Mesendoderm (in vitro differentiated cells): ENCODE data around the gene HSPA1A.
"Not testable (repeated sequence)": the region's sequence is repeated elsewhere in the genome, so short reads cannot be mapped to it uniquely, and the experiment has no call there.

Experiments used
- DNase-seq: peaks from one replicate; pipeline ENCODE4 v3.0.0; 2013
- H2AK5ac ChIP-seq: 2 replicates; pipeline ENCODE4 v1.6.1; 2013; ENCODE audit warnings: low read length, inconsistent platforms
- H2BK120ac ChIP-seq: 2 replicates; pipeline ENCODE4 v1.6.1; 2013; ENCODE audit warnings: low read depth, mild to moderate bottlenecking, low read length, moderate library complexity, mixed read lengths
- H2BK15ac ChIP-seq: replicated peaks from 2 replicates; pipeline ENCODE4 v1.6.1; 2013; ENCODE audit warnings: low read depth, mild to moderate bottlenecking, moderate library complexity
- H2BK5ac ChIP-seq: 2 replicates; pipeline ENCODE4 v1.6.1; 2013; ENCODE audit warnings: low read length, inconsistent platforms
- H3K18ac ChIP-seq: 2 replicates; pipeline ENCODE4 v1.6.1; 2013; ENCODE audit warnings: mild to moderate bottlenecking, low read length, mixed read lengths
- H3K23ac ChIP-seq: one replicate; pipeline ENCODE4 v1.6.1; 2013; ENCODE audit warnings: low read length
- H3K27ac ChIP-seq: 2 replicates; pipeline ENCODE4 v1.5.1; 2013; ENCODE audit warnings: low read depth, mild to moderate bottlenecking, inconsistent platforms, low read length, moderate library complexity
- H3K27me3 ChIP-seq: 2 replicates; pipeline ENCODE4 v1.6.1; 2013; ENCODE audit warnings: low read length, control low read depth, mild to moderate bottlenecking, inconsistent platforms; ENCODE audit not compliant: insufficient read depth, poor library complexity
- H3K36me3 ChIP-seq: 2 replicates; pipeline ENCODE4 v1.6.1; 2013; ENCODE audit warnings: low read length, inconsistent platforms; ENCODE audit not compliant: control insufficient read depth, insufficient read depth
- H3K4ac ChIP-seq: one replicate; pipeline ENCODE4 v1.6.1; 2013; ENCODE audit warnings: low read depth, mild to moderate bottlenecking, low read length, moderate library complexity
- H3K4me1 ChIP-seq: 2 replicates; pipeline ENCODE4 v1.6.1; 2013; ENCODE audit warnings: low read depth, low read length, inconsistent platforms; ENCODE audit not compliant: control insufficient read depth
- H3K4me2 ChIP-seq: 2 replicates; pipeline ENCODE4 v1.6.1; 2013; ENCODE audit warnings: low read length
- H3K4me3 ChIP-seq: 2 replicates; pipeline ENCODE4 v1.5.1; 2013; ENCODE audit warnings: mild to moderate bottlenecking, low read length
- H3K56ac ChIP-seq: one replicate; pipeline ENCODE4 v1.6.1; 2013; ENCODE audit warnings: low read length
- H3K79me1 ChIP-seq: 2 replicates; pipeline ENCODE4 v1.6.1; 2013; ENCODE audit warnings: low read length, inconsistent platforms
- H3K79me2 ChIP-seq: 2 replicates; pipeline ENCODE4 v1.6.1; 2013; ENCODE audit warnings: mild to moderate bottlenecking, low read length; ENCODE audit not compliant: control insufficient read depth, insufficient read depth
- H3K9ac ChIP-seq: 2 replicates; pipeline ENCODE4 v1.6.1; 2013; ENCODE audit warnings: low read length, inconsistent platforms
- H4K5ac ChIP-seq: one replicate; pipeline ENCODE4 v1.6.1; 2013; ENCODE audit warnings: low read length
- H4K8ac ChIP-seq: one replicate; pipeline ENCODE4 v1.6.1; 2013; ENCODE audit warnings: low read depth, mild to moderate bottlenecking, control low read depth, low read length, moderate library complexity
- WGBS: extraction: QIAGEN DNeasy Blood & Tissue Kit; methylation state at CpG from one replicate; pipeline ENCODE4 v1.1.7; 2013; ENCODE audit warnings: low lambda C conversion rate, missing lambda C conversion rate; ENCODE audit not compliant: insufficient coverage; ENCODE audit errors: extremely low coverage; 5-methylcytosine and 5-hydroxymethylcytosine counted together

Gene HSPA1A

GRCh38 chr6:31834367-31835250 is 19.3 kb downstream of the HSPA1A start:
- peaks cover 21% of the 10 kb centered on the region for H3K36me3 ChIP-seq
- peak overlapping the region; percentile 78 for H3K18ac ChIP-seq
- no CpG with 5 or more reads among the region's 59 CpGs for WGBS

GRCh38 chr6:31836047-31836473 is 20.7 kb downstream of the HSPA1A start:
- Histone ChIP-seq H3K27me3 (no peaks in the 10 kb centered on the region), H3K4me1 (no peaks in the 10 kb centered on the region), H3K4me3 (peak overlapping the region; percentile 100), H2BK15ac (no peak overlapping the region), H4K8ac (no peak overlapping the region), H3K18ac (no peak overlapping the region), H3K9ac (peak overlapping the region; percentile 100), H2BK120ac (no peak overlapping the region), H3K23ac (no peak overlapping the region), H3K56ac (peak overlapping the region; percentile 100), H3K36me3 (peaks cover 31% of the 10 kb centered on the region), H2BK5ac (no peak overlapping the region), H3K79me2 (peaks cover 46% of the 10 kb centered on the region), H3K27ac (peak overlapping the region; percentile 77), H4K5ac (no peak overlapping the region), H3K4me2 (peak overlapping the region; percentile 97), H3K4ac (no peak overlapping the region), H3K79me1 (peaks cover 9% of the 10 kb centered on the region), H2AK5ac (no peak overlapping the region)
- WGBS = no CpG with 5 or more reads among the region's 14 CpGs
- no peak for DNase-seq

More at GRCh38 chr6:31834367-31835250, 19.3 kb downstream of the HSPA1A start:
- Histone ChIP-seq H3K27ac (peak overlapping the region; percentile 91), H3K56ac (peak overlapping the region; percentile 100), H3K4me3 (peak overlapping the region; percentile 100), H3K27me3 (no peaks in the 10 kb centered on the region), H3K4ac (peak overlapping the region; percentile 98), H3K9ac (peak overlapping the region; percentile 100), H2BK15ac (no peak overlapping the region), H2BK120ac (peak overlapping the region; percentile 30), H4K8ac (no peak overlapping the region), H4K5ac (no peak overlapping the region), H3K79me2 (peaks cover 57% of the 10 kb centered on the region), H2AK5ac (peak overlapping the region; percentile 95), H3K4me1 (no peaks in the 10 kb centered on the region), H3K23ac (peak overlapping the region; percentile 100), H3K4me2 (peak overlapping the region; percentile 93), H3K79me1 (peaks cover 11% of the 10 kb centered on the region), H2BK5ac (peak overlapping the region; percentile 97)
- DNase-seq = peak; percentile 92

GRCh38 chr6:31836474-31837368 is 21.4 kb downstream of the HSPA1A start:
- Histone ChIP-seq H3K4me1 (no peaks in the 10 kb centered on the region), H3K4ac (no peak overlapping the region), H3K79me2 (peaks cover 45% of the 10 kb centered on the region), H2BK5ac (no peak overlapping the region), H3K4me3 (peak overlapping the region; percentile 100), H3K36me3 (peaks cover 31% of the 10 kb centered on the region), H3K4me2 (peak overlapping the region; percentile 97), H4K5ac (no peak overlapping the region), H3K27me3 (no peaks in the 10 kb centered on the region), H3K9ac (peak overlapping the region; percentile 100), H3K23ac (no peak overlapping the region), H3K56ac (peak overlapping the region; percentile 100), H2AK5ac (no peak overlapping the region), H2BK120ac (no peak overlapping the region), H3K18ac (no peak overlapping the region), H2BK15ac (no peak overlapping the region), H3K27ac (peak overlapping the region; percentile 20), H3K79me1 (peaks cover 9% of the 10 kb centered on the region), H4K8ac (no peak overlapping the region)
- no CpG with 5 or more reads among the region's 12 CpGs for WGBS
- no peak for DNase-seq

- no peak overlapping the region for H2BK120ac ChIP-seq
- H3K79me2 ChIP-seq = peaks cover 45% of the 10 kb centered on the region
- peak overlapping the region; percentile 100 for H3K56ac ChIP-seq
- no peak overlapping the region for H2BK5ac ChIP-seq
- H3K27me3 ChIP-seq = no peaks in the 10 kb centered on the region
- no CpG with 5 or more reads among the region's 1 CpG for WGBS
- no peaks in the 10 kb centered on the region for H3K4me1 ChIP-seq
- no peak overlapping the region for H2AK5ac ChIP-seq
- no peak overlapping the region for H4K5ac ChIP-seq
- no peak overlapping the region for H2BK15ac ChIP-seq
- peak overlapping the region; percentile 83 for H3K4me2 ChIP-seq
- DNase-seq = no peak
- no peak overlapping the region for H3K27ac ChIP-seq
- no peak overlapping the region for H3K23ac ChIP-seq
- no peak overlapping the region for H4K8ac ChIP-seq
- H3K36me3 ChIP-seq = peaks cover 31% of the 10 kb centered on the region
- no peak overlapping the region for H3K4ac ChIP-seq
- H3K18ac ChIP-seq = no peak overlapping the region
- peak overlapping the region; percentile 100 for H3K4me3 ChIP-seq
- peak overlapping the region; percentile 100 for H3K9ac ChIP-seq
- H3K79me1 ChIP-seq = peaks cover 9% of the 10 kb centered on the region
Observed at GRCh38 chr6:31837369-31838113, 22.2 kb downstream of the HSPA1A start.

- H2AK5ac ChIP-seq, H2BK120ac ChIP-seq, H3K4me1 ChIP-seq, H3K27ac ChIP-seq, H2BK5ac ChIP-seq, H3K27me3 ChIP-seq, DNase-seq, H3K23ac ChIP-seq, H3K4ac ChIP-seq, H4K5ac ChIP-seq, H4K8ac ChIP-seq, H2BK15ac ChIP-seq, H3K18ac ChIP-seq, H3K79me1 ChIP-seq: not testable (repeated sequence)
- Histone ChIP-seq H3K9ac (peak overlapping the region; percentile 100), H3K36me3 (peaks cover 31% of the 10 kb centered on the region), H3K4me2 (peak overlapping the region; percentile 83), H3K4me3 (peak overlapping the region; percentile 15), H3K56ac (peak overlapping the region; percentile 100), H3K79me2 (peaks cover 45% of the 10 kb centered on the region)
- WGBS = no CpG with 5 or more reads among the region's 9 CpGs
Observed at GRCh38 chr6:31838114-31838553, 22.8 kb downstream of the HSPA1A start.
